HepG2 (cell line): ENCODE results near the gene TARBP2.

Experiments
- ARNT2 ChIP-seq: sonication (generic); formaldehyde crosslinking; IDR thresholded peaks from 2 replicates; pipeline ENCODE4 v1.8.0; 2022; ENCODE audit warnings: mild to moderate bottlenecking, low read depth, missing genetic modification reagents, moderate library complexity
- ONECUT2 ChIP-seq: sonication (generic); formaldehyde crosslinking; IDR thresholded peaks from 2 replicates; pipeline ENCODE4 v1.4.0; 2020; ENCODE audit warnings: missing genetic modification reagents
- PCBP2 ChIP-seq: fragments of 200-400 bp; formaldehyde crosslinking; optimal IDR thresholded peaks from 2 replicates; pipeline ENCODE3; 2018; ENCODE audit warnings: low read length, low read depth; ENCODE audit not compliant: poor library complexity, severe bottlenecking
- POLR2A ChIP-seq, 2 experiments: IDR thresholded peaks; 2 replicates each; pipeline ENCODE4 v1.6.1; 2011; ENCODE audit warnings: low read depth in 2 of 2, low read length in 2 of 2, mild to moderate bottlenecking in 1 of 2, moderate library complexity in 1 of 2; ENCODE audit not compliant: insufficient read depth in 1 of 2
- TBL1XR1 ChIP-seq: fragments of 150-350 bp; IDR thresholded peaks from 2 replicates; pipeline ENCODE4 v1.6.1; 2014; ENCODE audit warnings: borderline replicate concordance, low read length; ENCODE audit not compliant: partially characterized antibody
- ZNF451 ChIP-seq: sonication (generic); formaldehyde crosslinking; IDR thresholded peaks from 2 replicates; pipeline ENCODE4 v1.5.0; 2020; ENCODE audit warnings: mild to moderate bottlenecking, missing genetic modification reagents
- TF ChIP-seq, protein P1 (sequence below): conservative IDR thresholded peaks from 2 replicates; pipeline ENCODE4 v1.6.1; 2018; ENCODE audit warnings: missing genetic modification reagents
- TF ChIP-seq, protein P2 (sequence below): sonication (generic); formaldehyde crosslinking; IDR thresholded peaks from 2 replicates; pipeline ENCODE4 v1.5.0; 2020; ENCODE audit warnings: mild to moderate bottlenecking, missing genetic modification reagents, moderate library complexity
- TF ChIP-seq, protein P3 (sequence below): sonication (generic); formaldehyde crosslinking; IDR thresholded peaks from 2 replicates; pipeline ENCODE4 v1.8.1; 2022; ENCODE audit warnings: mild to moderate bottlenecking, missing genetic modification reagents
- TF ChIP-seq, protein P4 (sequence below): sonication (generic); formaldehyde crosslinking; IDR thresholded peaks from 2 replicates; pipeline ENCODE4 v1.5.0; 2020; ENCODE audit warnings: missing genetic modification reagents

DNA sequence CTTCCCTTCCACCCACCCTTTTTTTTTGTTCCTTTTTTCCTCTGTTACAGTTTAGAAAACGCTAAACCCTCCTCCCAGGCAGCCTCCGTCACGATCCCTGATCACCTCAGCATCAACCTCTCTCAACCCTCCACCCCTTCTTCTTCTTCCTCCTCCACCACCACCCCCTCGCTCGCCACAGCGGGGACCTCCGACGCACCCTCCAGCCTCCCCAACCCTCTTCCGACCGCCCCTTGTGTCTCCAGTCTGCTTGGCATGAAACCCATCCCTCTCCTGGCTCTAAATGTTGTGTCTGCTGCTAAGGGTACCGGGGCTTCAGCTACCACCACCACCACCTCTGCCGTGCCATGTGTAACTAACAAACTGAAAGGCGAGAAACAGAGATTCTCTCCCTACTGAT lies 26.3 kb upstream of the TARBP2 start:
- TF ChIP-seq ZNF451 (CRISPR knock-in tag) (no peak), ONECUT2 (CRISPR knock-in tag) (no peak), TBL1XR1 (no peak), POLR2A (IDR thresholded peaks at IDR 0.05; ENCODE audit: insufficient read depth in 1 of 2, low read depth in 2 of 2, low read length in 2 of 2) (no peak), ARNT2 (CRISPR knock-in tag) (no peak), PCBP2 (no peak)
- TF ChIP-seq, protein P1, sequence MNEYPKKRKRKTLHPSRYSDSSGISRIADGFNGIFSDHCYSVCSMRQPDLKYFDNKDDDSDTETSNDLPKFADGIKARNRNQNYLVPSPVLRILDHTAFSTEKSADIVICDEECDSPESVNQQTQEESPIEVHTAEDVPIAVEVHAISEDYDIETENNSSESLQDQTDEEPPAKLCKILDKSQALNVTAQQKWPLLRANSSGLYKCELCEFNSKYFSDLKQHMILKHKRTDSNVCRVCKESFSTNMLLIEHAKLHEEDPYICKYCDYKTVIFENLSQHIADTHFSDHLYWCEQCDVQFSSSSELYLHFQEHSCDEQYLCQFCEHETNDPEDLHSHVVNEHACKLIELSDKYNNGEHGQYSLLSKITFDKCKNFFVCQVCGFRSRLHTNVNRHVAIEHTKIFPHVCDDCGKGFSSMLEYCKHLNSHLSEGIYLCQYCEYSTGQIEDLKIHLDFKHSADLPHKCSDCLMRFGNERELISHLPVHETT (CRISPR knock-in tag), result no peak
- TF ChIP-seq, protein P2, sequence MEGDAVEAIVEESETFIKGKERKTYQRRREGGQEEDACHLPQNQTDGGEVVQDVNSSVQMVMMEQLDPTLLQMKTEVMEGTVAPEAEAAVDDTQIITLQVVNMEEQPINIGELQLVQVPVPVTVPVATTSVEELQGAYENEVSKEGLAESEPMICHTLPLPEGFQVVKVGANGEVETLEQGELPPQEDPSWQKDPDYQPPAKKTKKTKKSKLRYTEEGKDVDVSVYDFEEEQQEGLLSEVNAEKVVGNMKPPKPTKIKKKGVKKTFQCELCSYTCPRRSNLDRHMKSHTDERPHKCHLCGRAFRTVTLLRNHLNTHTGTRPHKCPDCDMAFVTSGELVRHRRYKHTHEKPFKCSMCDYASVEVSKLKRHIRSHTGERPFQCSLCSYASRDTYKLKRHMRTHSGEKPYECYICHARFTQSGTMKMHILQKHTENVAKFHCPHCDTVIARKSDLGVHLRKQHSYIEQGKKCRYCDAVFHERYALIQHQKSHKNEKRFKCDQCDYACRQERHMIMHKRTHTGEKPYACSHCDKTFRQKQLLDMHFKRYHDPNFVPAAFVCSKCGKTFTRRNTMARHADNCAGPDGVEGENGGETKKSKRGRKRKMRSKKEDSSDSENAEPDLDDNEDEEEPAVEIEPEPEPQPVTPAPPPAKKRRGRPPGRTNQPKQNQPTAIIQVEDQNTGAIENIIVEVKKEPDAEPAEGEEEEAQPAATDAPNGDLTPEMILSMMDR (CRISPR knock-in tag), result no peak
- TF ChIP-seq, protein P3, sequence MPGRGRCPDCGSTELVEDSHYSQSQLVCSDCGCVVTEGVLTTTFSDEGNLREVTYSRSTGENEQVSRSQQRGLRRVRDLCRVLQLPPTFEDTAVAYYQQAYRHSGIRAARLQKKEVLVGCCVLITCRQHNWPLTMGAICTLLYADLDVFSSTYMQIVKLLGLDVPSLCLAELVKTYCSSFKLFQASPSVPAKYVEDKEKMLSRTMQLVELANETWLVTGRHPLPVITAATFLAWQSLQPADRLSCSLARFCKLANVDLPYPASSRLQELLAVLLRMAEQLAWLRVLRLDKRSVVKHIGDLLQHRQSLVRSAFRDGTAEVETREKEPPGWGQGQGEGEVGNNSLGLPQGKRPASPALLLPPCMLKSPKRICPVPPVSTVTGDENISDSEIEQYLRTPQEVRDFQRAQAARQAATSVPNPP (CRISPR knock-in tag), result no peak
- TF ChIP-seq, protein P4, sequence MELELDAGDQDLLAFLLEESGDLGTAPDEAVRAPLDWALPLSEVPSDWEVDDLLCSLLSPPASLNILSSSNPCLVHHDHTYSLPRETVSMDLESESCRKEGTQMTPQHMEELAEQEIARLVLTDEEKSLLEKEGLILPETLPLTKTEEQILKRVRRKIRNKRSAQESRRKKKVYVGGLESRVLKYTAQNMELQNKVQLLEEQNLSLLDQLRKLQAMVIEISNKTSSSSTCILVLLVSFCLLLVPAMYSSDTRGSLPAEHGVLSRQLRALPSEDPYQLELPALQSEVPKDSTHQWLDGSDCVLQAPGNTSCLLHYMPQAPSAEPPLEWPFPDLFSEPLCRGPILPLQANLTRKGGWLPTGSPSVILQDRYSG (CRISPR knock-in tag), result no peak
